ENCODE results near the gene ATF6. TPM values are rescaled to one million over a fixed set of nuclear protein-coding genes. Genes with fewer than 3 reads are reported as not detected.
A peak's percentile ranks its signal among the peaks of the same experiment; 100 is the strongest.

Gene ATF6
- total RNA-seq, 1 donor from 2014 or later: 76.2 TPM

DNA sequence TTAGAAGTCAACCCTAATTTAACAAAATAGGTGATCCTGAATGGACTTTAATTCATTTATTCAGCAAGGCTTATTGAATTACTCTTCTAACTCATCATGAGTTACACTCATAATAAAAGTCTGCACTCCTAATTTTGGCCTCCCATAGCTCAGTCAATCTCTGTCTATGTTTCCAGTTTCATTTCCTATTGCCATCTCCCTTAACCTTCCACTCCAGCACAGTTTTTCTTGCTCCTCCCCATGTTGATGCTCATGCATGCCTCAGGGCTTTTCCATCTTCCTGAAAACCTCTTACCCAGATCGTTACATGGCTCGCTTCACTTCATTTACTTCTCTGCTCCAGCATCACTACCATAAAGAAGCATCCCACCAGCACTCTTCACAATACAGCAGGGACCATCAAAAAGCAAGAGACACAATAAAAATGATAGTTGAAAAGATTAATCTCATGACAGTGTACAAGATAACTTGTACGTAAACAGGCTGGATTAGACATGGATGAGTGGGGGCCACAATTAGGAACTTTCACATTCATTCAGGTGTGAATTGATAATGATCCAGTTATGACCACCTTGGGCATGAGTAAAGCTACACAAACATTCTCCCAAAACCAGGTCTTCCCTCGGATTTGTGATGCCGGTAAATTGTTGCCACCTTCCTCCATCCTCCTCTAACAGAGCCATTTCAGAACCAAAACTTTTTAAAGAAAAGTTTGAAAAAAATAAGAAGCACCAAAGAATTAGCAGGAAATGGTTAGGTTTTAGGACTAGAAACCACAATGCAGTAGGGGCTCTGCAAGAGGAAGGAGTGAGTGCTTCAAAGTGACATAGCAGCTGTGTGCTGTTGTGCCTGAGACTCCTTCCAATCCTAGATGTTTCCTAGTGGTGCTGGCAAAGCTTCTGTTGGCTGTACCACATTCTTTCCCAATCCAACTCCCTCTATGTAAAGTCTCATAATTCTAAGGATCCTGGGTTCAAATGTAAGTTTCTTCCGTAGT lies 167.8 kb downstream of the ATF6 start:
- DNase-seq (ENCODE audit: low read depth in 2 of 2): no peak

DNA sequence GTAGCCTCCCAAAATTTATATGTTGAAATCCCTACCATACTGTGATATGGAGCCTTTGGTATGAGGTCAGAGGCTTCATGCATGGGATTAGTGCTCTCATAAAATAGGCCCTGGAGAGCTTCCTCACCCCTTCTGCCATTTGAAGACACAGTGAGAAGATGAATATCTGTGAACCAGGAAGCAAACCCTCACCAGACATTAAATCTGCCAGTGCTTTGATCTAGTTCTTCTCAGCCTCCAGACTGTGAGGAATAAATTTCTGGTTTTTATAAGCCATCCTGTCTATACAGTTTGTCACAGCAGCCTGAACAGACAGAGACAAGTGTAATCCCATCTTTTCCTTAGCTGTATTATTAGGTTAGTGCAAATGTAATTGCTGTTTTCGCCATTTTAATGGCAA lies 169.1 kb downstream of the ATF6 start:
- no peak for DNase-seq (ENCODE audit: low read depth in 2 of 2)

DNA sequence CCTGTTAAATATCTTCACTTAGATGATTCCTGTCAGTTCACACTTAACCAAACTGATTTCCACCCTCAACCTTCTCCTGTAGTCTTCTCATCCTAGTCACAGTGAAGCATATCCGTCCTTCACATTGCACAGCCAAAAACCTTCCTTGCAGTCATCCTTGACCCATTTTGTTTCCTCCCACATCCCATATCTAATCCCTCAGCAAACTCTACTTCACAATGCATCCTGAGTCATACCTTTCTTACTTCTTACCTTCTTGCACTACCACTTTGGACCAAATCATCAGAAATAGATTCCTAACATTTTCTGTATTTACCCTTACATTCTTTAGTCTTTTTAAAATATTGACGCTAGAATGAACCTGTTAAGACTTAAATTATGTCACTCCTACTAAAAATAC lies 170.7 kb downstream of the ATF6 start:
- no peak for DNase-seq (ENCODE audit: low read depth in 2 of 2)

DNA sequence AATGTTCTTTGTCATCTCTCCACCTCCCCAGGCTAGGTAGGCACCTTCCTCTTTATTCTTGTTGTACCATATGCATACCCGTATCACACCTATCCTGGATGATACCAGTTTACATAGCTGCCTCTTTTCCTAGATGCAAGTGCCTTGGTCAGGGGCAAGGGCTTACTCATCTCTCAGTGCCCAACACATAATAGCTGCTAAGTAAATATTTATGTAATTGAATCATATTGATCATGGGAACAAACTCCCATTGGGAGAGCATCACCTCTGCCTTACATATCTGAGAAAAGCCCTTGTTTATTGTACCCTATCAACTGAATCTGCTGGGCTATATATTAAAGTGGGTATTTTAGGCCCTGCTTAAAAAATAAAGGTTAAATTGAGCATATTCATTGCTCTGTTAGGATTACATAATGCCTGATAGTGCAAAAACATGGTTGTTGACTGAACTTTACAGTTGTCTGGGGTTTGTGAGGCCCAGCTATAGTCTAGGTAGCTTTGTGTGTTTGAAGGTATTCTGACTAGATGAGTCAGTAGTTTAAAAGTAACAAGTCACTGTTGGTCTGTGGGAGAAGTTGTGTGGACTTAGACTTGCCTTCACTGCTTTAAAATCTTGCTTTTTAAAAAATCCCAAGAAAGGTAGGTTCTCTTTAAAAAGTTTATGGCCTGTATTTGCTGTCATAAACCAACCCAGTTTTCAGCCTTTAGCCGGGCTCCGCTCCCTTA lies 174.9 kb downstream of the ATF6 start:
- DNase-seq (ENCODE audit: low read depth in 2 of 2): no peak

DNA sequence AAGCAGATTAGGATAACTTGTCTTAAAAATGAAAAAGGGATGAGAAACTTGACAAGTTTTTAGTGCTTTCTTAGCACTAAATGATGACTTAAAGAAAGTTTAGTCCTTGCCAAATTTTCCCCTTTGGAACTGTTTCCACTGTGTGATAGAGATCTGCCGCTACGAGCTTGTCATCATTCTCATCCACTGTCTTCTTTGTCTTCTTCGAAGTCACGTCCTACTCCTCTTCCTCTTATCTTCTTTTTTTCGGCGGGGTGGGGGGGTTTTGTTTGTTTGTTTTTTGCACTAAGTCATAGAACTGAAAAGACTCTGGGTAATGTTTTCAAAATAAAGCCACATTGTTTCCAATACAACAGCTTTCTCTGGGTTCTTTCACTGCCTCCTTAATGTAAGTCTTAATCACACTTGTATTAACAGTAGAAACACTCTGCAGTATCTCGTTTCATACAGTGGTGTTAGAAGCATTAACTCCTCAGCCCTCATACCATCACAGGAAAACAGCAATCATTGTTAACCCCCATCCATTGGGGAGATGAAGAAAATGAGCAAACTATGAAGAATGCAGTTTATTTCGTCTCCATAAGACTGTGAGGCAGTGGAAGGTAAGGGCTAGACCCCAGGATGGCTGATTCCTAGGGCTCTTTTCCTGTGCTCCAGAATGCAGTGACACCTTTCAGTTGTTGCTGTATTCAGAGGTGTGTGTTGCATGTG lies 175.8 kb downstream of the ATF6 start:
- no peak for DNase-seq (ENCODE audit: low read depth in 2 of 2)

DNA sequence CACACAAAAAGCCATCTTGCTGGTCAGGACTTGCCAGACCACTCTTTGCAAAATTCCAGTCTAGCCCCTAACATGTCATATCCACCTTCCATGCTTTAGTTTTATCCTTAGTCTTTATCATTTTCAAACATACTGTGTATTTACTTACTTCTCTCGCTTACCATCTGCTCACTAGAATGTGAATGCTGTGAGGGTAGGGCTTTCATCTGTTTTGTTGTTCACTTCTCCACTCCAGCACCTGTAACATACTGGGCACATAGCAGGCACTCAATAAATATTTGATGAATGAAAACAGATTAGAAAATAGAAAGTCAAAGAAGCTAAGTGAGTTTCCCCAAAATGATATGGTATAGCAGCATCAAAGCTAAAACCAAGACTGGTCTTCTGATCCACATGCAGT lies 177.6 kb downstream of the ATF6 start:
- DNase-seq (ENCODE audit: low read depth in 2 of 2): no peak

DNA sequence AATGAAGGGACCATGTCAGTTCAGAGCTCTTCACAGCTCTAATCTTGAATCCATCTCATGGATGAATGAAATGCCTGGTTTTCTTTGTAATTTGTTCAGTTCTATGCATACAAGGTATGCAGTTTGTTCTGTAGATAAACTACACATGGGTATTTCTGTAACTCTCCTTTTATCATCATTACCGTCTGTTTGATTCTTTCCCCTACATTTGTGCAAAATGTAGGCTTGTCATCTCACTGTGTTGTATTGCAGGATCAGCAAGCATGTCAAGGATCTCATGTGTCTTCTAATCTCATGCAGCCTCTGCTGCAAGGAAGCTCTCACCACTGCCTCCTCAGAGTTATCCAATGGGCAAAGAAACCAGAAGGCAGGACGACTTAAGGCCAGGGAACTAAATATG lies 178.3 kb downstream of the ATF6 start:
- DNase-seq (ENCODE audit: low read depth in 2 of 2): no peak

DNA sequence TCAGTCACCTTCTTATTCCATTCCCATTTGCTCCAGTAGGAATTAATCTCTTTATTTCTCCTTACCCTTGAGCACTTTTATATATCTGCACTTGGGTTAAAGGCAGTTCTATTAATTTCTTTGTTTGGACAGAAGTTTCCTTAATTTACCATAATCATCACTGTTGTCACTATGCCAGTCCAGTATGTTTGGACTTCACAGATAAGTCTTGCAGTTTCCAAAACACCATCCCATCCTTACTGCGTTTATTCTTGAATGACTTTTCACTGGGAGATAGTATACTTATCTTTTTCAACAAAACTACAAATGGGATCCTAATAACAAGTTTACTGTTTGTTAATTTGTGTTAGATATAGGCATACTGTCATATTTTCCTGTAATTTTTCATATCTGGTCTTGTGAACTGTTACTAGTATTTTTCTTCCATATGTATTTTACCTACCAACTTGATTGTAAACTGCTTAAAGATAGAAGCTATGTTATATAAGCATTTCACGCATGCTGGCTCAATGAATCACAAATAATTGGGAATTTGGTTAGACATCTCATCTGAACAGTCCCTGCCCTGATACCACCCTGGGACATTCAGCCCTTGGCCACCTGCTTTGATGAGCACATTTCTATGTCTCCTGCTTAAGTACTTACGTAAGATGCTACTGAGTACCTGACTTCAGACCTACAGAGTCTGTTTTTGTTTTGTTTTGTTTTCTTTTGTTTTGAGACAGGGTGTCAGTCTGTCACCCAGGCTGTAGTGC lies 179.4 kb downstream of the ATF6 start:
- DNase-seq (ENCODE audit: low read depth in 2 of 2): no peak

DNA sequence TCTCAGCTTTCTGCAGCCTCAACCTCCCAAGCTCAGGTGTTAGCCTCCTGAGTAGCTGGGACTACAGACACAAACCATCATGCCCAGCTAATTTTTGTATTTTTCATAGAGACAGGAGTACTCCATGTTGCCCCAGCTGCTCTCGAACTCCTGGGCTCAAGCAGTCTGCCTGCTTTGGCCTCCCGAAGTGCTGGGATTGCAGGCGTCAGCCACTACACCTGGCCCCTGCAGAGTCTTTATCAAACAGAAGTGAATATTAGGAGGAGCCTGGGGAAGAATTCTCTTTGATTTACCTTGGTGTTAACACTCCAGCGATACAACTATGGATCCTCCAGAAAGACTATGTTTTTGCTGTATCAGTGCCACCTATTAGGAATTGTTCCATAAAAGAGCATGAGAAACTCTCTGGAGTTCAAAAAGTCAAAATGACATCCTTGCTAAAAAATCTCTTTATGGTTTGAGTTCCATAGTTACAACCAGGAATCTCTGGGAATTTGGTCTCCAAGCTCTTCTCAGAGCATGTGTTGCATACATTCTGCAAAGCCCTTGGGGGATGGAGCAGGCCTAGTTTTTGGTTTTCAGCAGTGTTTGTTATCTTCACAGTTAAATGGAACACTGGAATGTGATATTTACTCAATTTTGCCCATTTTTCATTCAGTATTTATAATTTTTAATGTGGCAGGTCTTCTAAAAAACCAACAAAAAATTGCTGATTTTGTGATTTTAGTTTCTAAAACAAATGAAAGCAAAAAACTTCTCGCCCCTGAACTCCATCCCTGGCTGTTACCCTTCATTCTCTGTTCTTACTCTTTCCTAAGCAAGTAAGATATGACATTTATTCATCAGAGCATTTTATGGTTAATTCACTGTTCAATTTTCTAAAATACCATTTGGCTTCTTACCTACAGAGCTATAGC lies 180.2 kb downstream of the ATF6 start:
- DNase-seq (ENCODE audit: low read depth in 2 of 2): peak in 1 of 2 donors; percentile 8

DNA sequence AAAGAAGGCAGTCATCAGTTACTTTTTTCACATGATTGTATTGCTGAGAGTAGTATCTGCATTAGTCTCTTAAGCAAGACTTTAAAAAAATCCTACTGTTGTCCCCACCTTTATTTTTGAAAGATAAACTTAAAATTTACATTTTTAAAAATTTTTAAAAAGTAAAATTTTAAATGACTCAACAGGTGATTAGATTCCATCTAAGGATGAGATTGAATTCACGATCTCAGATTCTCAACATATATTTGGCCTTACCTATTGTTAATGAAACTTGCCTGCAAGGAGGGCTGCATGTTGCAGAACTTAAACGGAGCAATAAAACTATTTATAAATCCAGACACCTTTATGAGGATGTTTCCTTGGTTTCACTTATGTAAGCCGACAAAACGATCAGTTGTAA lies 182.3 kb downstream of the ATF6 start:
- DNase-seq (ENCODE audit: low read depth in 2 of 2): peak in 1 of 2 donors; percentile 15

DNA sequence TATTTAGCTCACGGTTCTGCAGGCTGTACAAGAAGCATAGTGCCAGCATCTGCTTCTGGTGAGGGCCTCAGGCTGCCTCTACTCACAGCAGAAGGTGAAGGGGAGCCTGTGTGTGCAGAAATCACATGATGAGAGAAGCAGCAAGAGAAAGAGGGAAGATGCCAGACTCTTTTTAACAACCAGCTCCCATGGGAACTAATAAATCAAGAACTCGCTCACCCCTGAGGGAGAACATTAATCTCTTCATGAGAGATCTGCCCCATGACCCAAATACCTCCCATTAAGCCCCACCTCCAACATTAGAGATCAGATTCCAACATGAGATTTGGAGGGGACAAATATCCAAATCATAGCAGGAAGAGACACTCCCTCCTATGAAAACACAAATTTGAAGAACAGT lies 183.4 kb downstream of the ATF6 start:
- DNase-seq (ENCODE audit: low read depth in 2 of 2): no peak

DNA sequence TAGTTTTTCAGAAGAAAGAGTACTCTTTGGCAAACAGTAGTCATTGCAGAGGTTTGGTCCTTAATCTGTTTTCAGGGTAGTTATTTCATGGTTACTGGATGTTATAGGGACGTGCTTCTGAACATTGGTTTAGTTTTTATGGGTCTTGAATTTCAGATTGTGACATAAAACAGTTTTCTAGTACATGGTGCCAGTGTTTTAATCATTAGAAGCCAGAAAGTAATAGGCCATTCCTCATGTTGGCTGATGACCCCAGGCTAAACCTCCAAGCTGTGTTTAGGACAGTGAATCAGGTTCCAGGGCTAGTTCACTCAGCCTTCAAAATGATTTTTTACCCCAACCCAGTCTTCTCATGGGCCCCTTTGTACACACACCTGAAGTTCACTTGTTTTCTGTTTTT lies 184.3 kb downstream of the ATF6 start:
- DNase-seq (ENCODE audit: low read depth in 2 of 2): no peak

DNA sequence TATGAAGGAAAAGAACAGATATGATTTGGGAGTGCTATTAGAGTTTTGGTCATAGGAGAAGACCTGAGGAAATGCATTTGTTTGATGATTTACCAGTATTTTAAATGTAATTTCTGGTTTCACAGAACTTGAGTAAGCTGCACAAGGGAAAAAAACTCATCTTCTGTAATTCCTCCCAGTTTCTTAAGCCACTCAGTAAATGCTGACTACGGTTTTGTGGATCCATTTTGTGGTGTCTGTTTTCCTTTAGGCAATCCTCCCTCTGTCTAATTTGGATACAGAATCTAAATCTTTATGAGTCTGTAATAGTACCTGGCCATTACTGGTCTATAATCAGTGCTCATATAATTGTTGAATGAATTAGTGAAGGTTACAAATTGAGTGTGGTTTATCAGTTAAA lies 185.5 kb downstream of the ATF6 start:
- DNase-seq (ENCODE audit: low read depth in 2 of 2): no peak

DNA sequence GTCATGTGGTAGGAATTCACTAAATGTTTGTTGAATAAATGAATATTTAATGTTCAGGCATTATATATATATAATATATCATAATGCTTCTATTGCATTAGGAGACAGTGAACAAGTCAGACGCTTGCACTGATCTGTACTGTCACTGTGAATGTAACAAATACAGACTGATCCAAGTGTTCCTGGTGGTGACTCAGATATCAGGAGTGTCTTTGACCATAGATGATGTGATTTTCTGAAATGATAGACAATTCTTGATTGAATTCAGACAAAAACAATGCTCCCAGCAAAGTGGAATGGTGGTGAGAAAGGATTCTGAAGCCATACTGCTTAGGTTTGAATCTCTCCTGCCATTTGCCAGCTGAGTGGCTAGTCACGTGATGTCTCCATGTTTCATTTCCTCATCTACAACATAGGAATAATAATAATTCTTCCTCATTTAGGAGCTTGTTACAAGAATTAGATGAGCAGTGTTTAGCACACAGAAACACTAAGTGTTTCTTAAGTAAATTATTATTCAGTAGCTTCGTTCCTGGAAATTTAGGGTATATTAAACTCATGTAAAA lies 186.6 kb downstream of the ATF6 start:
- peak in 1 of 2 donors; percentile 12 for DNase-seq (ENCODE audit: low read depth in 2 of 2)

DNA sequence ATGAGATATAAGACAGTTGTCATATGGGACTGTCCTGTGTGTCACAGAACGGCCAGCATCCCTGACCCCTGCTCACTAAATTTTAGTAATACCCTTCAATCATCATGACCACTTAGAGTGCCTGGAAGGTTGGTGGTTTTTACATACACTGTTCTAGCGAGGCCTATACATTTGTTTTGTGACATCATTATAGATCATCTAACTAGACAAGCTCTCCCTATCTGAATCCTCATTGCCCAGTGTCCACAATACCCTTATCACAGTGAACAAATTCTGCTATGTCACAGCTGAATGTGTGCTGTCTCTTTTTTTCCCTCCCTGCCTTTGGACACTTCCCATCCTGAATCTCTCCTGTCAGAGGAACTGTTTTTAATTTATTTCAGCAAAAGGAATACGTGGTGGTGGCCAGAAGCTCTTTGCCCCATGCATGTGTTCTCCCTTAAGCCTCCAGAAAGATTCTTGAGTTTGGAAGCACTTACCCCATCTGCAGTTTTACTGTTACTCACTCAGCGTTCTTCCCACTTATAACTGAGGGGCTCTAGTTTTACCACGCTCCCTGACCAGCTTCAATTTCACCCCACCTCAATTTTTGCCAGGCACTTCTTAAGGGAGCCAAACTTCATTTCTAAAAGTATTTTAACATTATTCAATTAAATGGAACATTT lies 187.3 kb downstream of the ATF6 start:
- no peak for DNase-seq (ENCODE audit: low read depth in 2 of 2)

DNA sequence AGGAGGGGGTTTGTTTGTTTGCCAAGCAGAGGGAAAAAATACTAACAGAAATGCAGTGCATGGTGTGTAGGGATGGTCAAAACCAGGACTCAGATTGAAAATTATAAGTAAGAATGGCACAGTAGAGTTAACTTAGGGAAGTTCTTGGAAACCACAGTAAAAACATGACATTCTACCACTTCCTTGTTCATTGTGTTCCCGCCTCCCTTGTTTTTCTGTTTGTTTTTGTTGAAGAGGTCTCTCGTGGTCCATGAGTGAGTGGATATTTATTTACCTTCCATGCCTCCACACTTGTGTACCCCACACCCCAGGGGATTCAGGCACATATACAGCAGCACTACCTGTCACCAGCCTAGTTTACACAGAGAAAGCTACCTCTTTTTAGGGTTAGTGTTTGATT lies 187.9 kb downstream of the ATF6 start:
- DNase-seq (ENCODE audit: low read depth in 2 of 2): peak in 1 of 2 donors; percentile 32

DNA sequence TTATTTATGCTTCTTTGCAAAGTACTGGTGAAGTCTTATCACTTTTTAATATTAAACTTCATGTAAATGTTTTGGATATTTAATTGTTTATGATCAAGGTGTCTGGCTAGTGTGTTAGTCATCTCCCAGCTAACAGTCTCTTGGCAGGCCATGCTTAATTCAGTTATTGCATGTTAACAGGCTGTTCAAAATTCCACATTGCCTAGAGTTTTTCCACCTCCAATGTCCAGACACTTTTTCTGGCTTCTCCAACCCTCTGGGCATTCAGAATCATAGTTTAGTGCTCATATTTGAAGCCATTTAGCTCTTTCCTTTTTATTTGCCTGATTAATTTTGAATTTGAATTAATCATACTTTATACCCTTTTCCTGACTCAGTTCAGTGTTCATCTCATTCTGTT lies 188.3 kb downstream of the ATF6 start:
- peak; percentile 12 to 28 for DNase-seq (ENCODE audit: low read depth in 2 of 2)

DNA sequence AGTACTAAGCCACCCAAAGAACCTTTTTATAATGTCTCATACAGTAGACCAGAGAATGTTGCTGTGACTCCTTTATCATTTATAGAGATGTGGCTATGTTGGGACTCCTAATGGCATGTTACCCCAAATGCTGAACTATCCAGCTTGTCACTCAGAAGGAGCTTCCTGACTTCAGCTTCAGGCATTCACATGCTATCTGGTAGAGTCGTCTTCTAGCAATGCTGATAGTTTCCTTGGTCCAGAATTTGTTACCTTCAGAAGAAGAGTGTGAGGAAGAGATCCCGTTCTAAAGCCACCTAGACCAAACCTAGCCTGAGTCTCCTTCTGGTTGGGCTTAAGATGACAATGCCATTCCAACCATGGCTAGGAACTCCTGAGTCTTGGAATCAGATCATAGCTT lies 189.5 kb downstream of the ATF6 start:
- DNase-seq (ENCODE audit: low read depth in 2 of 2): no peak

DNA sequence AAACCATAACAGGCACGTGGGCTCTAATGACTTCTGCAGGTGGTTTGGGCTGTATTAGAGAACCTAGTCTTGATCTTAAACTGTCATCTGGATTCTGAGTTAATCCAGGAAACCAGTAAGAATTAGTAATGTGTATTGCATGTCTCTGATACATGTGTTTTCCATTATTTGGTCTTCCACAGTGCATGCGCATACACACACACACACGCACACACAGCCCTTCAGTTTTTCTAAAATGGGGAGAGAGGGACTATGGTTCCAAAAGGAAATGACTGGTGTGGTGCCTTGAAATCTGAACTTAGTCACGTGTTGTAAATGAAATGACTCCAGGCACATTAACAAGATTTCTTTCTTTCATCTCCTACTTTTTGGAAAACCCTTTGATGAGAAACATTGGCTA lies 190.0 kb downstream of the ATF6 start:
- peak in 1 of 2 donors; percentile 34 for DNase-seq (ENCODE audit: low read depth in 2 of 2)
